ENCODE results near the gene ZNF398.

The ZNF398 gene

GRCh38 chr7:149166142-149166541 lies 18.9 kb downstream of the ZNF398 start:
- Histone ChIP-seq H3K27ac (ENCODE audit: low read depth, low read length) (no peak overlapping the region), H3K79me2 (ENCODE audit: insufficient read depth, low read length) (peaks cover 5% of the 10 kb centered on the region; the same call in 1 of the 2 replicates), H3K36me3 (ENCODE audit: low read length) (peaks cover 14% of the 10 kb centered on the region; the same call in 1 of the 2 replicates), H3K4me2 (ENCODE audit: low read depth, low read length, poor library complexity, severe bottlenecking) (no peak overlapping the region), H3K9me2 (replicated peaks; ENCODE audit: insufficient read depth, low read length) (no peaks in the 10 kb centered on the region), H3F3A (ENCODE audit: insufficient read depth) (no peaks in the 10 kb centered on the region), H2AFZ (ENCODE audit: low read depth, low read length, severe bottlenecking) (no peak overlapping the region), H3K27me3 (ENCODE audit: low read length) (no peaks in the 10 kb centered on the region), H4K20me1 (ENCODE audit: low read depth, low read length) (no peaks in the 10 kb centered on the region), H3K9me3 (ENCODE audit: insufficient read depth, low read length) (no peaks in the 10 kb centered on the region), H3K4me3 (ENCODE audit: insufficient read depth, low read length, poor library complexity, severe bottlenecking) (no peak overlapping the region), H3K9ac (ENCODE audit: low read length) (no peak overlapping the region)
- TF ChIP-seq CTCF (IDR thresholded peaks at IDR 0.05; ENCODE audit: insufficient read depth, low read length, poor library complexity, severe bottlenecking) (no peak), EZH2phosphoT487 (conservative IDR thresholded peaks at IDR 0.05; ENCODE audit: low read length) (no peak)

GRCh38 chr7:149166630-149167352 lies 19.5 kb downstream of the ZNF398 start:
- H3K27me3 ChIP-seq (ENCODE audit: low read length) = no peaks in the 10 kb centered on the region
- H3K9ac ChIP-seq (ENCODE audit: low read length) = no peak overlapping the region
- no peaks in the 10 kb centered on the region for H4K20me1 ChIP-seq (ENCODE audit: low read depth, low read length)
- TF ChIP-seq CTCF (IDR thresholded peaks at IDR 0.05; ENCODE audit: insufficient read depth, low read length, poor library complexity, severe bottlenecking) = no peak
- TF ChIP-seq EZH2phosphoT487 (conservative IDR thresholded peaks at IDR 0.05; ENCODE audit: low read length) = no peak
- no peak overlapping the region for H3K27ac ChIP-seq (ENCODE audit: low read depth, low read length)
- H3K79me2 ChIP-seq (ENCODE audit: insufficient read depth, low read length) = no peaks in the 10 kb centered on the region
- H3K4me3 ChIP-seq (ENCODE audit: insufficient read depth, low read length, poor library complexity, severe bottlenecking) = no peak overlapping the region
- H3K9me3 ChIP-seq (ENCODE audit: insufficient read depth, low read length) = no peaks in the 10 kb centered on the region
- H2AFZ ChIP-seq (ENCODE audit: low read depth, low read length, severe bottlenecking) = no peak overlapping the region
- peaks cover 14% of the 10 kb centered on the region; the same call in 1 of the 2 replicates for H3K36me3 ChIP-seq (ENCODE audit: low read length)
- H3K4me2 ChIP-seq (ENCODE audit: low read depth, low read length, poor library complexity, severe bottlenecking) = no peak overlapping the region
- no peaks in the 10 kb centered on the region for H3K9me2 ChIP-seq (replicated peaks; ENCODE audit: insufficient read depth, low read length)
- no peaks in the 10 kb centered on the region for H3F3A ChIP-seq (ENCODE audit: insufficient read depth)

GRCh38 chr7:149171892-149172533 lies 24.8 kb downstream of the ZNF398 start:
- no peak for TF ChIP-seq EZH2phosphoT487 (conservative IDR thresholded peaks at IDR 0.05; ENCODE audit: low read length)
- TF ChIP-seq CTCF (IDR thresholded peaks at IDR 0.05; ENCODE audit: insufficient read depth, low read length, poor library complexity, severe bottlenecking) = no peak
- Histone ChIP-seq H4K20me1 (ENCODE audit: low read depth, low read length) (no peaks in the 10 kb centered on the region), H3K27ac (ENCODE audit: low read depth, low read length) (no peak overlapping the region), H3K4me2 (ENCODE audit: low read depth, low read length, poor library complexity, severe bottlenecking) (no peak overlapping the region), H3K27me3 (ENCODE audit: low read length) (no peaks in the 10 kb centered on the region), H3F3A (ENCODE audit: insufficient read depth) (no peaks in the 10 kb centered on the region), H3K9me2 (replicated peaks; ENCODE audit: insufficient read depth, low read length) (no peaks in the 10 kb centered on the region), H3K9ac (ENCODE audit: low read length) (no peak overlapping the region), H3K79me2 (ENCODE audit: insufficient read depth, low read length) (no peaks in the 10 kb centered on the region), H2AFZ (ENCODE audit: low read depth, low read length, severe bottlenecking) (no peak overlapping the region), H3K4me3 (ENCODE audit: insufficient read depth, low read length, poor library complexity, severe bottlenecking) (no peak overlapping the region), H3K9me3 (ENCODE audit: insufficient read depth, low read length) (no peaks in the 10 kb centered on the region), H3K36me3 (ENCODE audit: low read length) (peaks cover 8% of the 10 kb centered on the region; the same call in 1 of the 2 replicates)

Data from SU-DHL-6 (cell line).